Fibroblast of villous mesenchyme (primary cell): Measurements from ENCODE around the gene TAF1D. TPM values are rescaled to one million over a fixed set of nuclear protein-coding genes. Genes with fewer than 3 reads are reported as not detected.

ENCODE experiments used
- DNase-seq: peaks from one replicate; pipeline ENCODE4 v3.0.0-alpha.2; 2010; ENCODE audit warnings: low read depth
- H3K4me3 ChIP-seq: 2 replicates; pipeline ENCODE4 v1.5.1; 2011; ENCODE audit warnings: low read depth, mild to moderate bottlenecking, low read length
- total RNA-seq: library from RNA; depleted of rRNA; stranded (reverse); fragments of >200 nt; gene quantifications from 2 replicates; pipeline ENCODE4 v1.2.3, GENCODE V29; 2012
- TF ChIP-seq, protein P1 (sequence below): IDR thresholded peaks from 2 replicates; pipeline ENCODE4 v1.5.1; 2012; ENCODE audit warnings: low read depth, mild to moderate bottlenecking, low read length; ENCODE audit not compliant: insufficient read depth

Gene TAF1D
- total RNA-seq, 1 donor = 181 TPM

DNA sequence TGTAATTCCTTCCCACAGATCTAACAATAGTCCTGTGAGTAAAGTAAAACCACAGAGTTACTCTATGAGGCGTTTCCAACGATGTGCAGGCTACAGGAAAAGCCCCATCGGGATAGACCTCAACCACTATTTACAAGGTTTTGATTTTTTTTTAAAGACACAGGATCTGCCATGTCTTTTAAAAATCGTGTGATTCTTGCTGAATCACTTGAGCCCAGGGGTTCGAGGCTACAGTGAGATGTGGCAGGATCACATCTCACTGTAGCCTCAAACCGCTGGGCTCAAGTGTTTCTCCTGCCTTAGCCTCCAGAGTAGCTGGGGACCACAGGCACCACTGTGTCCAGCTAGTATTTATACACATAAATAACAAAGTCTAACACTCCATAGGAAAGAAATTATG, 7.8 kb downstream of the TAF1D start:
- no peak for DNase-seq
- TF ChIP-seq, protein P1, sequence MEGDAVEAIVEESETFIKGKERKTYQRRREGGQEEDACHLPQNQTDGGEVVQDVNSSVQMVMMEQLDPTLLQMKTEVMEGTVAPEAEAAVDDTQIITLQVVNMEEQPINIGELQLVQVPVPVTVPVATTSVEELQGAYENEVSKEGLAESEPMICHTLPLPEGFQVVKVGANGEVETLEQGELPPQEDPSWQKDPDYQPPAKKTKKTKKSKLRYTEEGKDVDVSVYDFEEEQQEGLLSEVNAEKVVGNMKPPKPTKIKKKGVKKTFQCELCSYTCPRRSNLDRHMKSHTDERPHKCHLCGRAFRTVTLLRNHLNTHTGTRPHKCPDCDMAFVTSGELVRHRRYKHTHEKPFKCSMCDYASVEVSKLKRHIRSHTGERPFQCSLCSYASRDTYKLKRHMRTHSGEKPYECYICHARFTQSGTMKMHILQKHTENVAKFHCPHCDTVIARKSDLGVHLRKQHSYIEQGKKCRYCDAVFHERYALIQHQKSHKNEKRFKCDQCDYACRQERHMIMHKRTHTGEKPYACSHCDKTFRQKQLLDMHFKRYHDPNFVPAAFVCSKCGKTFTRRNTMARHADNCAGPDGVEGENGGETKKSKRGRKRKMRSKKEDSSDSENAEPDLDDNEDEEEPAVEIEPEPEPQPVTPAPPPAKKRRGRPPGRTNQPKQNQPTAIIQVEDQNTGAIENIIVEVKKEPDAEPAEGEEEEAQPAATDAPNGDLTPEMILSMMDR = no peak
- no peak overlapping the region for H3K4me3 ChIP-seq

DNA sequence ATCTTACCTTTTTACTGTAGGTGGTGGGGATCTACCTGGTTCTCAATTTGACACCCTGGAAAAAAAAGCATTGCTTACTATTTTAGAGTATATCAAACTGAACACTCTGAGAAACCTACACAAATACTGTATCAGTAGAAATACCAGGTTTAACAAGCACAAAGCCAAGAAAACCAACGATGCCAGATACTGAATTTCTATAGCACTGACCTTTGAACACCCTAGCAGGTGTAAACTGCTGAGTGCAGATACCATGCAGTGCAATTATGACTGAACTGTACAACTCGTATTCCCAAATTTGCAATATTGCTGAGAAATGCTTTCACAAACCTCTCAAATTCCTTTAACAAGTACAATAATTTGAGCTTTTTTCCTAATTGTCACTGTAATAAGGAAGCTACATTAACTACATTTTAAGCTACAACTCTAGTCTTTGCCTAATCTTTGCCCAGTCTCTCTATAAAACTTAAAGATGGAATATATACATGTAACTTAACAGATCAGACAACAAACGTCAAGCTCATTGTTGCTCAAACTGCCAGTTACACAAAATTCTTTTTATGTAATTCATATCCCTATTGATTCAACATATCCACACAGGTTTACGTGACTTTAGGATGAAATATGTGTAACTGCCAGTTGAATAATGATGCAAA, 8.9 kb downstream of the TAF1D start:
- no peak for DNase-seq
- H3K4me3 ChIP-seq = no peak overlapping the region
- TF ChIP-seq, protein P1 = no peak

DNA sequence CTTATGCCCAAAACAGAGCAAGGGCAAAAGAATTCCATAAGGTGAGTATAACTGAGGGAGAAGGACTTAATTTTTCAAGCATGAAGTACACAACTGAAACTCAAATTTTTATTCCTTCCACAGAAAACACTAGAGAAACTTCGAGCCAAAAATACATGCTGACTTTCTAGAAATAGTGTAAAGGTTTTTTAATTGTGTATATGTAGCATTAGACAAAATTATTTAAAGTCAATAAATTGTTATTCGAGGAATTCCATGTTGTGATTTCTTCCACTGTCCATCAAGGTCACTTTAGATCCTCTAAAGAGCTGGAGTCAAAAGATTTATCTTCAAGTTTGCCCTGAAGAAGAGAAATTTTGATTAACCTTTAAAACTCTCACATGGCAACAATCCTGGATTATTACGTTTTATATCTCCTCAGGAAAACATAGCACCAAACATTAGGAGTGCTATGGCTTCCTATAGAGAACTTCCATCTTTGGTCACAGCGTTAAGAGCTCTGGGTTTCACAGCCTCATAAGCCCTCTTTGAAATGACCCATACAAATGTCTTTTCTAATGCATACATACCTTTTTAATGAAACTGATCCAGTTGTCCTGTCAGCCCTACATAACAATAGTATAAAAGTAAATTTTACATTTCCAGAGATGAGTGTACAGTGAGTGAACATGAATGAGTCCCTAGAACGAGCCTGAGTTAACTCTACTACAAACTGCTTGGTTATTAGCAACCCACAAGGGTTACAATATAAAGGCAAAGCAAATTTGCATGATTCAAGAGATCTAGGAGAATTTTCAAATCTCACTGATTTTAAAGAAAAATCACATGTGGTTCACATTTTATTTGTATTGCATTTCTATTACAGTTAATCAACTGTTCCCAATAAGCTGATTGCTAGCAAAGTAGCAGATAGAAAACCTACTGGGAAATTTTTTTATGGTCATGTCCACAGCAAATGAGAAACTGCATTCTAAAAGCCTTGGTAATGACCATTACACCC, 10.9 kb downstream of the TAF1D start:
- TF ChIP-seq, protein P1 = no peak
- H3K4me3 ChIP-seq = no peak overlapping the region
- DNase-seq = no peak

DNA sequence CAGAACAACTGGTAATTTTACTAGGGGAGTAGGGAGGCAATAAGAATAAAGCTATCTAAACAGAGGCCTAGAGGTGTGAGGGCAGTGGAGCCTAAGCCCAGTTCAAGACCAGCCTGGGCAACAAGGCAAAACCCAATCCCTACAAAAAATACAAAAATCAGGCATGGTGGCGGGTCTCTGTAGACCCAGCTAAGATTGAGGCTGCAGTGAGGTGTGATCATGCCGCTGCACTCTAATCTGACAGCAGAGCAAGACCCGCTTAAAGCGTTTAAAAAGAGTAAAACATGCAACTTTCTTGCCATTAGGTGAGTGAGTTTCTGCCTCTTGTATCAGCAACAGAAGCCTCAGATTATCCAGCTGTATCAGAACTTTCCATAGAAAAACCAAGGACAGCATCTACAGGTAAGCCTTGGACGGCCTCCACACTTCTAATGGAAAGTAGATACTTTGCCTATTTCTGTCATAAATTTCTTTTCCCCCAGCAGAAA, 12.1 kb downstream of the TAF1D start:
- TF ChIP-seq, protein P1 = no peak
- no peak for DNase-seq
- H3K4me3 ChIP-seq = no peak overlapping the region

DNA sequence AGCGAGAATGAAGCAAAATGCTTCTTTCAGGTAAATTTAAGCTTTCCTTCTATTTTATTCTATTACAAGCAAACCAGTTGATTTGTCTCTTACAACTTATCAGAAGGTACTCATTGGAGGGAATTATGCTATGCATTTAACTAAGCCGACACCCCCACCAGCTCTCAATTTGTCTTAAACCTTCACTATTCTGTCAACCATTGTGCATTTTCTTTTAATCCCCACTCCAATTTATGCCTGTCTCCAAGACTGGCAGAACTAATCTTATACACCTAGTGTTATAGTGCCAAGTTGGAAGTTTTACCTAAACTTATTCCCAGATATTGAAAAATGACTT, 12.5 kb downstream of the TAF1D start:
- no peak for DNase-seq
- TF ChIP-seq, protein P1 = no peak
- H3K4me3 ChIP-seq = no peak overlapping the region

DNA sequence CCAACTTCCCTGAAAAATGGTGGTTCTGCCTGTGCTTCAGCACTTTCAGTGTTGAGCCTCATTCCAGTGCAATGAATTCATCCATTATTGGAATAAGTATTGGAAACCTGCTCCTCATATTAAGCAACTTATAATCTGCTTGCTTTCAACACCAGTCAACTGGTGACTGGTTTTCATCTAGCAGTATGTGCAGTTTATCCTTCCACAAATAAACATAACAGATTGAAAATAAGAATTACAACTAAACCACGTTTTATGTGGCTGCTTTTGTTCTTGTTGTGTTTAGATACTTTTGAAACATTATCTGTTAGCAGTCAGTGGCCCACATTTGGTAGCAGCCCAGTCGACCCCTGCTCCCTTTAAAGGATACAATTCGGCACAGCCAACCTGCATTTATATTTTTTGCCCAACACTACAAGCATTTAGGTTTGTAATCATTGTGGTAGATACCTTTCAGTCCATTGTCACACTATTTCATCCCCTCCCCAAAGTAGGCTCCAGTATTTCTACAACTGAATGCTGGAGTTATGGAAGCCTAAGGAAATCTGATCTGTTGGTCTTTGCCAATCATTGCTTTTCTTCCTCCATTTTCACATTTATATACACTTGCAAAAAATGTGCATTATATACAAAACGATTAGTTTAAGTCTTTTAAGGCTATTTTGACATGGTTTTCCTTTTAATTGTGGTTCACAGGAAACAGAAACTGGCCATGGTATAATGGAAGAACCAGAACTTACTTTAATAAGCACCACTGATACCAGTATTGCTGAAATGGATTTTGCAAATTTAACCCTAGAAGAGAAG, 13.1 kb downstream of the TAF1D start:
- no peak overlapping the region for H3K4me3 ChIP-seq
- TF ChIP-seq, protein P1 = no peak
- peak; percentile 75 for DNase-seq
